GM21515 (cell line): ENCODE measurements around the gene NAV2.
"Not testable (repeated sequence)": the region's sequence is repeated elsewhere in the genome, so short reads cannot be mapped to it uniquely, and the experiment has no call there.

Experiments
- ATAC-seq: cut with Tn5 transposase; IDR thresholded peaks from one replicate; pipeline ENCODE4 v1.9.1; 2021; ENCODE audit not compliant: unreplicated experiment

NAV2 gene

DNA sequence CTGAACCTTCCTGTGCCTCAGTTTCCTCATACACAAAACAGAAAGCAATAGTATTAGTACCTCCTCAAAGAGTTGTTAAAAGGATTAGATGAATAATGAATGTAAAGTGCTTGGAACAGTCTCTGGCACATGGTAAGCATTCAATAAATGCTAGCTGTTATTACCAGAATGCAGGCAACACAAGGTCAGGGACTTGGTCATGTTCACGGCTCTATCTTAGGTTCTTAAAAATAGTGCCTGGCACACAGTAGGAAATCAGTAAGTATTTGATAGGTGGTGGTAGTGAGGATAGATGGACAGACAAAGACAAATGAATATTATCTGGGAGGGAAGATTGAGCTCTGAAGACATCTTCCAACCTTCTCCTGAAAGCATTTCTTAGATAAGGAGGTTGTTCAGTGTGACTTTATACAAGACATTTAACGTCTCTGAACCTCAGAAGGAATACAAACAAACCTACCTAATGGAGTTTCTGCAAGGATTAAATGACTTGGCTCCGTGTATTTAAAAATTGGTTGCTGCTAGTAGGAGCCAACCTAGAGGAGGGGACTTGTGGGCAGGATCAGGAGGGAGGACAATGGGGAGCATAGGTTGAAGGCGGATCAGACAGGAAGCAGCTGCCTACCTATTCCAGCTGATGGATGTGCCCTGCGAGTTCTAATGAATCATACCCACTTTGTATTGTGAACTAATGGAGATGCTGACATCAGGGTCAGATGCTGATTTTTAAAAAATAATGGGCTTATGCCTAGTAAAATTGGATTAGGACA is 353.6 kb downstream of the NAV2 start:
- ATAC-seq = no peak

DNA sequence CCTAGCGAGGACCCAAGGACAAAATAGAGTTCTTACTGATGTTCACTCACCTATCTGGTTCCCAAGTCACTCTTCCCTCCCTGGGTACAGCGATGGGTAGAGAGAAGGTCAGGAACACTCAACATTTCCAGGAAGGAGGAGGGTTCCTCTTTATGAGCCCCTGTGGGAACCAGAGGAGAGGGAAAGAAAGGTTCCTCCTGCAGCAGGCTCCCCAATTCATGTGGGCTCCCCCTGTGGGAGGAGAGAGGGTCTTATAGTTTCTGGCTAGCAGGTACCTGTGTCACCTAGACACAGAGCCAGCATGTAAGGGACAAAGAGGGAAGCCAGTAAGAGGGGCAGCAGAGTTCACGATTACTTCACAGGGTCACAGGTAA is 354.1 kb downstream of the NAV2 start:
- no peak for ATAC-seq

- no peak for ATAC-seq
Measured at GRCh38 chr11:20067665-20068064, 355.0 kb downstream of the NAV2 start.

GRCh38 chr11:20068691-20069090 is 356.1 kb downstream of the NAV2 start:
- no peak for ATAC-seq

GRCh38 chr11:20070459-20070858 is 357.8 kb downstream of the NAV2 start:
- no peak for ATAC-seq

DNA sequence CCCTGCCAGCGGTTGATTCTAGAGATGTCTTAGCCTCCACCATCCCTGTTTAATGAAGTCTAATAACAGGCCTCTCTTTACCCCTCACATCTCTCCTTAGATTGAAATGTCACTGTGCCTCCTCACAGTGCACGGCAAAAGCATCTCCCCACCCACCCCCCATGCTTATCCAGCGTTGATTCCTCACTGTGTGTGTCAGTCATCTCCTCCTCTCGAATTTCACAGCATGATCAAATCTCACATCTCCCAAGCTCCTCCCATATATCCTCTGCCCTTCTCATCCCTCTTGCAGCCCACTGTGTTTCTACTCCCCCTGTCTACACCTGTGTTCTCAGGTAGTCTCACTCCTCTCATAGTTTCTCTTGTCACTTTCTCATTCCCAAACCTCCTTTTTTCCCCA is 363.0 kb downstream of the NAV2 start:
- no peak for ATAC-seq

DNA sequence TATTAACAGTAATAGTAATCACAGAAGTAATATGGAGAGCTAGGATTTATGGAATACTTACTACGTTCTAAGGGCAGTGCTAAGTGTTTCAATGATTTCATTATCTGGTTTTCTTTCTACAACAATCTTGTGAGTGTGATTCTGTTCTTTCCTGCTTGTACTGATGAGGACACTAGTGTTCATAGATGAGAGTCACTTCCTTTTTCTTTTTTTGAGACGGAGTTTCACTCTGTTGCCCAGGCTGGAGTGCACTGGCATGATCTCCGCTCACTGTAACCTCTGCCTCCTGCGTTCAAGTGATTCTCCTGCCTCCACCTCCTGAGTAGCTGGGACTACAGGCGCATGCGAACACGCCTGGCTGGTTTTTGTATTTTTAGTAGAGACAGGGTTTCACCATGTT is 366.2 kb downstream of the NAV2 start:
- no peak for ATAC-seq

- no peak for ATAC-seq
Measured at GRCh38 chr11:20080032-20080685, 367.5 kb downstream of the NAV2 start.

- no peak for ATAC-seq
Measured at GRCh38 chr11:20081336-20081735, 368.7 kb downstream of the NAV2 start.

- not testable (repeated sequence) for ATAC-seq
Measured at GRCh38 chr11:20083877-20084276, 371.2 kb downstream of the NAV2 start.

DNA sequence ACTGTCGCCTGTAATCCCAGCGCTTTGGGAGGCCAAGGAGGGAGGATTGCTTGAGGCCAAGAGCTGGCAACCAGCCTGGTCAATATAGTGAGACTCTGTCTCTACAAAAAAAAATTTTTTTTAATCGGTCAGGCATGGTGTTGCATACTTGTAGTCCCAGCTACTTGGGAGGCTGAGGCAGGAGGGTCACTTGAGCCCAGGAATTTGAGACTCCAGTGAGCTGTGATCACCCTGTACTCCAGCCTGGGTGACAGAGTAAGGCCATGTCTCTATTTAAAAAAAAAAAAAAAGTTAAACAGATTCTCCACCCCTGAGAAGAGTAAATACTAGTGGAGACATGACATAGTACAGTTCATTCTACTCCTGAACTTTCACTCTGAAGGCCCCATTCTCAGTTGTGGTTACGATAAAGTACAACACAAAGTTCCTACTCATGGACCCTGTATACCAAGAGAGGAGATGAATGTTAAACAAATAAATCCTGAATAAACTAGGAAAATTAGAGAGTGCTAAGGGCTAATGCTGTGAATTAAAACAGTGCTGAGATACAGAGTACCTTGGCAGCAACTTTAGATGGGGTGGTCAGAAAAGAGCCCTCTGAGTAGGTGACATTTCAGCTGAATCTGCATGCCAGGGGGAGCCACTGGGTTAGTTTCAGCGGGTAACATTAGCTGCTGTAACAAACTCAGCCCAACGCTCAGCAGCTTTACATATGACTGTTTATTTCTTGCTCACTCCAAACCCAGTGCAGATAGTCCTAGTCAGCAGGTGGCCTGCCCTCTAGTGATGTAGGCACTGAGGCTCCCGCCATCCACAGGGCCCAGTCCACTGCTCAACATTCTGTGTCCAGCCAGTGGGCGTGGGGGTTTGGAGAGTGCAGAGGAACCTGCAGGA is 372.5 kb downstream of the NAV2 start:
- ATAC-seq = no peak

GRCh38 chr11:20085918-20086317 is 373.3 kb downstream of the NAV2 start:
- no peak for ATAC-seq

DNA sequence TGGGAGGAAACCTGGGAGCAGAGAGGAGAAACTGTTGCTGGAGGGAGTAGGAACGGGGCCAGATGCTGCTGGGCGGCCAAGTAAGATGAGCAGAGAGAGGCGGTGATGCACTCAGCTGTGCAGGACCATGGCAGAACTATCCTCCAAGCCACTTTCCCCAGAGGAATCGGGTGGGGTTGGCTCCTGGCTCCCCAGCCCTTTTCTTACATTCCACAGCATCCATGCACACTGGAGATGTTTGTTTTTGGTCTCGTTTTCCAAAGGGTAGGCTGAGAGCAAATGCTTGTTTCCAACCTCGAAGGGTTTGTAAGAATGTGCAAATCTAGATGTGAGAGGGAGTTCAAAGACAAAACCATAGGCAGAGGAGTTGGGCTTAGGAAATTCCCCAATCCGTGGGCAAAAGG is 374.5 kb downstream of the NAV2 start:
- no peak for ATAC-seq

DNA sequence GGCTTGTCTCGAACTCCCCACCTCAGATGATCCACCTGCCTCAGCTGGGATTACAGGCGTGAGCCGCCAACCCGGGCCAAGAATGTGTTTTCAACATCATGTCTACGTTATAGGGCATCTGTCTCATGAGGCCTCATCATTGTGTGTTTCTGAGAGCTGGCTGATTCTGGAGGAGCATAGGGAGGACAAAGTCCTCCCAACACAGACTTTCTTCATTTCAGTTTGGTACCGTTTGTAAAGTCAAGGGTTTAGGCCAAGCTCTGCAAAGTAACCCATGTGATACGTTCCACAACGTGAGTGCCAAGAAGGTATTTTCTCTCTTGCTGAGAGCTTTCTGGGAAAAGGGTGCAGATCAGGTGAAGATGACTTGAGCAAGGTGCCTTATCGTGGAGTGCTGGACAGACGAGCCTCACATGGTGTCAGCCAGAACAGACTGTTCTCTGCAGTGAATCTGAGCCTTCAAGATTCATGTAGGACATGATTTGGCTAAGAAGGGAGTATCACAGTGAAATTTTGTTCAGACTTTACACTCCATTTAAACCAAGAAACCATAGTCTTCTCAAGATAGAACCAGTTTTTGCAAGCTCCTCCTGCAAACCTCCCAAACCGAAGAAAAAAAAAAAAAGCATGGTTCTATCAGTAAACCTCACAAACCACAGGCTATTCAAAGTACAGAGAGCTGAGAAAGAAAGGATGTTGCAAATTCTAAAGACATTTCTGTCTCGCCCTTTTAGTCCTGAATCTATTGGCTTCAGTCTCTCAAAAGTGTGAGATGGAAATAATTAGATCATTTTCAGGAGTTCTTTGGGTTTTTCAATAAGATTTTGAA is 376.0 kb downstream of the NAV2 start:
- ATAC-seq = no peak

DNA sequence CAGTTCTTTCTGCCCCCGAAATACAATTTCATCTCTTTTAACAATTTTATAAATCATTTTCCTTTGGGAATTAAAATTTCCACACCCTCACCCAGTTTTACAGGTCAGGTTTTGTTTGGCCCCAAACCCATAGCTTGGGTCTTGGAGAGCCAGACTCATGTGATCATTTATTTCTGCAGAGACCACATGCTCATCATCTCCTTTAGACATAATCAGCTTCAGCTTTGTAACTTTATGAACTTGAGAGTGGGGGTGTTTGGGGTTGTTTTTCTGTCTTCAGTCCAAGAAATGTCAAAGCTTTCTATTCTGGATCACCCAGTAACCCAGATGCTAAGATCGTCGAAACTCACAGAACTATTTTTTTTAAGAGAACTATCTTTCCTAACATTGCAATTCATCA is 376.7 kb downstream of the NAV2 start:
- ATAC-seq = no peak

DNA sequence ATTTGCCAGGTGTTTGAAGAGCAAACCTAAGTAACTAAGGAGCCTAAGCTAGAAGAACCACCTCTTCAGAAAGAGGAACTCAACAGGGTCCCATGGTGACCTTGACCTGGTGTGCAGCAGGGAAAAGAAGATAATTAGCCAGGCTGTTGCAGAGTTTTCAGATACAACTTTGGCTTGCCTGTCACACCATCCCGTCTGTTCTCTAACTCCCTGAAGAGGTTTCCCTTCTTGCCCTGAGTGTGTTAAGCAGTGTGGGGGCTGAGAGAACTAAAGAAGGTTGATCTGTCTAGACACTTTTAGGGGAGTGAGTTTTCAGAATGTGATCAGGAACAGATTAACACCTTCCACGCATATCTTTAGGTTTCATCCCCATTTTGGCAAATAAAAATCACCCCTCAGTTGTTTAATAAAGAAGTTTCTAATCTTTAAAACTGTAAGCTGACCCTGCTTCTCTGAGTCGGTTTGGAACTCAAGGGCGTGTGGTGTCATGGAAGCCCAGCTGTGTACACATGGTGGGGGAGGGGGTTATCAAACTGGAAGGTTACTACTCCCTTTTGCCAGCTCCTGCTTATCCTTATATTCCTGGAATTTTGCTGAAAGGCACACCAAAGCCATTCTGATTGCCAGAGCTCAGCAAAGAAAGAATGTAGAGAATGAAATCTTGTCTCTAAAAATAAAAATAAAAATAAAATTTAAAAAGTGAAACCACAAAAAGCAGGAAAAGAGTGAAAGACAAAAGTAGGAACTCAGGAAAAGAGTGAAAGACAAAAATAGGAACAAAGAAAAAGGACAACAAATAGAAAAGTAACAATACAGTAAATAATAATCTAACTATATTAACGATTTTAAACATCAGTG is 377.4 kb downstream of the NAV2 start:
- no peak for ATAC-seq

DNA sequence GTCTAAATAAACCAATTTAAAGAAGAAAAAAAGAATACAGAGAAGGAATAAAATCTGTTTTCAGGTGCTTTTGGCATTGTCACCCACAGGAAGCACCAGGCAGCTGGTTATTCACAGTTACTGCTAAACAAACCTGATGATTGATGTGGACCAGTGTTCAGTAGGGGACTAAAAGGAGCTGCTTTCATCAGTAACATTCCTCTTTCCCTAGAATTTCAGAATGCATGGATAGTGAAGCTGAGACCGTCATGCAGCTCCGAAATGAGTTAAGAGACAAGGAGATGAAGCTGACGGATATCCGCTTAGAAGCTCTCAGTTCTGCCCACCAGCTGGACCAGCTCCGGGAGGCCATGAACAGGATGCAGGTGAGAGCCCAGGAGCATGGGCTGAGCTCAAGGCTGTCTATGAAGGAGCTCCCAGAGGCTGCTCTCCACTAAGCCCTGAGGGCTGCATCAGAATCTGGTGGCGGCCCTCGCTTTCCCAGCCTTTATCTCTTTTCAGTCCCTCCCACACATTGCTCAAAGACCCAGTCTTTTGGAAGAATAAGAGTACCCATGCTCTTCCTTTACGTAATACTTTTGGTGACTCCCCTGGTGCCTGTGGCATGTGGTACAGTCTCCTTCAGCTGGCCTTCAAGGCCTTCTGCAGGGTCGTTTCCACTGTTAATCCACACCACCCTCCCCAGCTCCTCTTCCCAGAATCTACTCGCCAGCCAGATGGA is 378.2 kb downstream of the NAV2 start:
- ATAC-seq = no peak

DNA sequence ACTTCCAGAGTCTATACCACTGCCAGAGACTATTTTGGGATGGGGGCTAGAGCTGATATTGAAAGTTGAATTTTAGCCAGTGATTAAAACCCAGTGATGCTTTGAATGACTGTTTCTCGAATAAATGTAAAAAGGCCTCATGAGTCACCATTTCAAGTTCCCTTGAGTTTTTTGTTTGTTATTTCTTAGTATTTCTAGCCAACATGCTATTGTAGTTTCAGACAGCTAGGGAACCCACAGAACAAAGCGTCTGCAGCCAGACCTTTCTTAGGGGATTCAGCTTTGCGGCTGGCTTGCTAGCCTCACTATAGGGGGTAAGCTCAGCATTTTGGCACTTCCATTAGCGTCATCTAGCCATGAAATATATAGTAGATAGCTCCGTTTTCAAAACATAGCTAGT is 381.1 kb downstream of the NAV2 start:
- no peak for ATAC-seq

- ATAC-seq = no peak
Measured at GRCh38 chr11:20095189-20095588, 382.6 kb downstream of the NAV2 start.
